Raji (cell line): ENCODE results near the gene ST3GAL3.

Source experiments
- POLR2A ChIP-seq: IDR thresholded peaks from 2 replicates; pipeline ENCODE4 v1.6.1; 2011; ENCODE audit warnings: low read depth, low read length, control low read depth; ENCODE audit not compliant: insufficient read depth

The ST3GAL3 gene

DNA sequence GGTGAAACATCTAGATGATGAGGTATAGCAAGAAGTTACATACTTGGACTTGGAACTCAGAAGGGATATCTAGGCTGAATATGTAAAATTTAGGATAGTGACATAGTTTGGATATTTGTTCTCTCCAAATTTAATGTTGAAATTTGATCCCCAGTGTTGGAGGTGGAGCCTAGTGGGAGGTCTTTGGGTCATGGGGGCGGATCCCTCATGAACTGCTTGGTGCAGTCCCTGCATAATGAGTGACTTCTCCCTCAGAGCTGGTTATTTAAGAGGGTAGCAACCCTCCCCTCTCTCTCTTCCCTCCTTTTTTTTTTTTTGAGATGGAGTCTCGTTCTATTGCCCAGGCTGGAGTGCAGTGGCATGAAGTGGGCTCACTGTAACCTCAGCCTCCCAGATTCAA lies 15.5 kb downstream of the ST3GAL3 start:
- no peak for TF ChIP-seq POLR2A

- no peak for TF ChIP-seq POLR2A
These were observed 22.6 kb downstream of the ST3GAL3 start for GRCh38 chr1:43729816-43730463.

- TF ChIP-seq POLR2A, result no peak
These were observed 24.7 kb downstream of the ST3GAL3 start for GRCh38 chr1:43731867-43732531.

- no peak for TF ChIP-seq POLR2A
These were observed 29.5 kb downstream of the ST3GAL3 start for GRCh38 chr1:43736819-43737218.

GRCh38 chr1:43742026-43742425 lies 34.7 kb downstream of the ST3GAL3 start:
- no peak for TF ChIP-seq POLR2A

DNA sequence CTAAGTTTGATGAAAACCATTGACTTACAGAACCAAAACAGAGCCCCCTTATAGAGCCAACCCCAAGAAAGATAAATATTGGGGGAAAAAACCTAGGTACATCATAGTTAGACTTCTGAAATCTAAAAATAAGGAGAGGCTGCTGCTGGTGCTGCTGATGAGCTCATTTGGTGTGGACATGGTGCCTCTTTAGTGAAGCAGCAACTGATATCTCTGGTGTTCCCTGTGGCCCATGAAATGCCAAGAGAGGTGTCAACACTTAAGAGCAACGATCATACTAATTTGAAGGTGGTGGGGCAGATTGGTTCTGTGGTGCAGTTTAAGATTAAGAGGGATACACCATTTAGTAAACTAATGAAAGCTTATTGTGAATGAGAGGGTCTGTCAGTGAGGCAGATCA lies 35.9 kb downstream of the ST3GAL3 start:
- no peak for TF ChIP-seq POLR2A

DNA sequence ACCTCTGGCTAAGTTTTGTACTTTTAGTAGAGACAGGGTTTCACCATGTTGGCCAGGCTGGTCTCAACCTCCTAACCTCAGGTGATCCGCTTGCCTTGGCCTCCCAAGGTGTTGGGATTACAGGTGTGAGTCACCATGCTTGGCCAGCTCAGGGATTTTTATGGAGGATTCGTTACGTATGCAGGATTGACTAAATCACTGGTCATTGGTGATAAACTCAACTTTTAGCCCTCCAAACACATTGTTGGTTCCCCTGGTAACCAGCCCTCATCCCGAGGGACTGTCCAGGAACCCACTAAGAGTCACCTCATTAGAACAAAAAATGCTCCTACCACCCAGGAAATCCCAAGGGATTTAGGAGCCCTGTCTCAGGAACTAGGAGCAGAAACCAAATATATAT lies 40.4 kb downstream of the ST3GAL3 start:
- TF ChIP-seq POLR2A, result no peak

- no peak for TF ChIP-seq POLR2A
These were observed 42.7 kb downstream of the ST3GAL3 start for GRCh38 chr1:43750083-43750482.

- no peak for TF ChIP-seq POLR2A
These were observed 46.1 kb downstream of the ST3GAL3 start for GRCh38 chr1:43753422-43753821.

DNA sequence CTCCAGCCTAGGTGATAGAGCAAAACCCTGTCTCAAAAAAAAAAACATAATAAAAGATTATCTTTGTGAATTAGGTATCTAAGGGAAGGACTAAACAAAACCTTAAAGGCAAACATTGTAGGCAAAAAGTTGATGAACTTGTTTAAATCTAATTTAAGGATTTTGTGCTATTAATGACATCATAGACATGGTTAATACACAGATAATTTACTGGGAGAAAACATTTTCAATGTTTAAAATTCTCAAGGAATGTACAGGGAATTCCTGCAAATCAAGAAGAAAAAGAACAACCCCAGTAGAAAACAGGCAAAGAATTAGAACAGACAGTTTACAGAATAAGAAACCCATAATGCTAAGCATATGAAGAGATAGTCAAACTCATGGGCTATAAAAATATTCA lies 47.6 kb downstream of the ST3GAL3 start:
- TF ChIP-seq POLR2A, result no peak

DNA sequence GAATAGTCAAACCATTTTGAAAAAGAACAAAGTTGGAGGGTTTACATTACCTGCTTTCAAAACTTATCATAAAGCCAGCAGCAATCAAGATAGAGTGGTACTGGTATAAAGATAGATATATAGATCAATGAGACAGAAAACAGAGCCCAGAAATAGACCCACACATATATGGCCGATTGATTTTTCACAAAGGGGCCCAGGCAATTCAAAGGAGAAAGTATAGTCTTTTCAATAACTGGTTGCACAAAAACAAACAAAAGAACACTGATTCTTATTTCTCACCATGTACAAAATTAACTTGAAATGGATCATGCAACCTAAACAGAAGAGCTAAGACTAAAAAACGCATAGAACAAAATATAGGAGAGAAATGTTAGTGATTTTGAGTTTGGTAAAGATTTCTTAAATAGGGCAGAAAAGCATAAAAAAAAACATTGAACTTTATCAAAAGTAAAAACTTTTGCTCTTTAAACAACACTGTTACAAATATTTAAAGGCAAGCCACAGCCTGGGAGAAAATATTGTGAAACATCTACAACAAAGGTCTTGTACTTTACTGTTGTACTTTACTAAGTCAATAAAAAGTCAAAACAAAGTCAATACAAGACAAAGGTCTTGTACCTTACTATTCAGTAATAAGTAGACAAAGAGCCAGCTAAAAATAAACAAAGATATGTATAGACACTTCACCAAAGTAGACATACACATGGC lies 50.2 kb downstream of the ST3GAL3 start:
- no peak for TF ChIP-seq POLR2A

- TF ChIP-seq POLR2A, result no peak
These were observed 53.5 kb downstream of the ST3GAL3 start for GRCh38 chr1:43760745-43761317.

- TF ChIP-seq POLR2A, result no peak
These were observed 56.2 kb downstream of the ST3GAL3 start for GRCh38 chr1:43763497-43763973.

DNA sequence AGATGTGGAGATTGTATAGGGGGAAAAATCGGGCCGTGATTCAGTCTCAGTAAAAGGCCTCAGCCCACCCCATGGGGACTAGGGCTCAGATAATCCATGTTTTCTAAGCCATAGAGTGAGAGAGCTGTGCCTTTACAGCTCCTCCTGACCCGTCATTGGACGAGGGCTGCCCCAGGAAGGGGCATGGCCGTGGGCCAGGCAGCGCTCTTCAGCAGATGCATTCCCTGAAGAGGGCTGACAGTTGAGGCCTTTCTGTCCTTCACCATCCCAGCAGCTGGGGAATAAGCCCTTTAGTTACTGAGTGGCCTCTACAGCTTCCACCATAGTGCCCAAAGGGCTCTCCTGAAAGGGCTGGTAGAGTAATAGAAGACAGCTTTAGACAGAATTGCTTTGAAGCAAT lies 57.2 kb downstream of the ST3GAL3 start:
- no peak for TF ChIP-seq POLR2A

DNA sequence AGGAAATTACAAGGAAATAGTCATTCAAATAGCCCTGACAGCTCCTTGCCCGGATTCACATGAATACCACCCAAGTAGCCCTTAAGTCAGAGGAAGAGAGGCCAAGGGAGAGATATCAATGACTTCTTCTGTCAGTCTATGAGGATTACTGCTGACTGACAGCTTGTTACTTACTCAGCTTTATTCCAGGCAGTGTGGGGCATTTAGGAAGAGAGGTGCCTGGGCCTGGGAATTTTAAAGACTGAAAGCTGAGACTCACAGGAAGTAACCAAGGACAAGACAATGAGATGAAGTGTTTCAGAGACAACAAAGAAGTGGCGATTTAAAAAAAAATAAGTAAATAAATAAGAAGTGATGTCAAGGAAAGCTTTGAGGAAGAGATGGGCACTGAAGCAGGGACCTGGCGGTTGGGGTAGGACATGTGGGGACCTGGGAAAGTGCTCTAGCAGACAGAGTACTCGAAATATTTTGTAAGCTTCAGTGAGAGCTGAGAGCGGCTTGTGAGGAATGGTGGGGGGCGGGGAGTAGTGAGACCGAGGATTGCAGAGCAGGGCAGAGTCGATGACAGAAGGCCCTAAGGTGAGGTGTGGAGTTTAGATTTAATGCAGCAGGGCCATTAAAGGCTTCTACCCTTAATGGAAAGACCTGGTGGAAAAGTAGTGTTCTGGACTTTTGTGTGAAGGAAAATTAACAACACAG lies 58.9 kb downstream of the ST3GAL3 start:
- TF ChIP-seq POLR2A, result no peak

DNA sequence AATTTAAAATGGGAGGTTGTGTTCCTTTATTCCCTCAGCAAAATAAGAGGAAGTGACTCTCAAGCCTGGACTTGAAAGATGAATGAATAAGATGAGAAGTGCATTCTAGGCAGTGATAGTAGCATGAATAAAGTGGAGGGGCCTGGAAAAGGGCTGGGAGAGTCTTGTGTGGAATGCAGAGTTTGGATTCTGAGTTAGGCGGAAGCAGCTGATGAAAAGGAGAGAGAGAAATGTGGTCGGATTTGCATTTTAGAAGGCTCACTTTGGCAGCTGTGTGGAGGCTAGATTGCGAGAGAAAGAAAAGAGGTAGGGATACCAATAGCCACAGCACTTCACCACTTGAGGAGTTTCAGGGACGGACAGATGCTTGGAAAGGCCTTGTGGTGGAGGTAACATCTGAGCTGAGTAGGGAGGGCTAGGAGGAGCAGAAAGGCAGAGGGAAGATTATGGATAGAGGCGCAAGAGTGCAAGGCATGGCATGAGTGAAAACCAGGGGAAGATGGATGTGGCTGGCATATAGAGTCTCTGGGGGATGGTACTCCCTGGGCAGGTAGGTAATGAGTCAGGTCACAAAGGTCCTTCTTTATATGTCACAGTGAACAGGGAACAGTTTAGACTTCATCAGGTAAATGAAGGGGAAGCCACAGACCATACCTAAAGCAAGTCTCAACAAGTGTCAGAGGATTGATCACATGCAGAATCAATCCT lies 59.6 kb downstream of the ST3GAL3 start:
- no peak for TF ChIP-seq POLR2A
